ENCODE results near the gene RTN4RL1.

DNA sequence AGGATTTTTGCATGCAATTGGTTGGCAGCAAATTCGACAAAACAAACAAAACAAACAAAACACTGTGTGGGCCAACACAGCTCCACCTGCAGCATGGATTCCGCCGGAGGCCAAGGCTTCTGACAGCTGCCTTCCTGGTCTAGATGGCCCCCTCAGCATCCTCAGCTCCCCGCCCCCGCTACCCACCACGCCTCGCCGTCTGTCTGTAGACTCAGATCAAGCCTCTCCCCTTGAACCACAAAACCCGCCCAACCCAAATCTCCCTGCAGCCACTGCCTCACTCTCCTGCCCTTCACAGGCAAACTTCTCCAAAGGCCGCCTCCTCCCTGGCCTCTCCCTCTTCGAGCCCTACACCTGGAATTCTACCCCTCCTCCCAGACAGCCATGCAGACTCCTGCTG lies 57.9 kb downstream of the RTN4RL1 start:
- TF ChIP-seq, protein P1, sequence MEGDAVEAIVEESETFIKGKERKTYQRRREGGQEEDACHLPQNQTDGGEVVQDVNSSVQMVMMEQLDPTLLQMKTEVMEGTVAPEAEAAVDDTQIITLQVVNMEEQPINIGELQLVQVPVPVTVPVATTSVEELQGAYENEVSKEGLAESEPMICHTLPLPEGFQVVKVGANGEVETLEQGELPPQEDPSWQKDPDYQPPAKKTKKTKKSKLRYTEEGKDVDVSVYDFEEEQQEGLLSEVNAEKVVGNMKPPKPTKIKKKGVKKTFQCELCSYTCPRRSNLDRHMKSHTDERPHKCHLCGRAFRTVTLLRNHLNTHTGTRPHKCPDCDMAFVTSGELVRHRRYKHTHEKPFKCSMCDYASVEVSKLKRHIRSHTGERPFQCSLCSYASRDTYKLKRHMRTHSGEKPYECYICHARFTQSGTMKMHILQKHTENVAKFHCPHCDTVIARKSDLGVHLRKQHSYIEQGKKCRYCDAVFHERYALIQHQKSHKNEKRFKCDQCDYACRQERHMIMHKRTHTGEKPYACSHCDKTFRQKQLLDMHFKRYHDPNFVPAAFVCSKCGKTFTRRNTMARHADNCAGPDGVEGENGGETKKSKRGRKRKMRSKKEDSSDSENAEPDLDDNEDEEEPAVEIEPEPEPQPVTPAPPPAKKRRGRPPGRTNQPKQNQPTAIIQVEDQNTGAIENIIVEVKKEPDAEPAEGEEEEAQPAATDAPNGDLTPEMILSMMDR (conservative IDR thresholded peaks at IDR 0.05; ENCODE audit: low read length) = no peak
- no peak for TF ChIP-seq EZH2phosphoT487 (IDR thresholded peaks at IDR 0.05; ENCODE audit: borderline replicate concordance)

Measured in Loucy (cell line).